ENCODE measurements around the gene LRP1B.

GRCh38 chr2:142130111-142131009 lies 456 bp downstream of the LRP1B start:
- TF ChIP-seq, protein P1, sequence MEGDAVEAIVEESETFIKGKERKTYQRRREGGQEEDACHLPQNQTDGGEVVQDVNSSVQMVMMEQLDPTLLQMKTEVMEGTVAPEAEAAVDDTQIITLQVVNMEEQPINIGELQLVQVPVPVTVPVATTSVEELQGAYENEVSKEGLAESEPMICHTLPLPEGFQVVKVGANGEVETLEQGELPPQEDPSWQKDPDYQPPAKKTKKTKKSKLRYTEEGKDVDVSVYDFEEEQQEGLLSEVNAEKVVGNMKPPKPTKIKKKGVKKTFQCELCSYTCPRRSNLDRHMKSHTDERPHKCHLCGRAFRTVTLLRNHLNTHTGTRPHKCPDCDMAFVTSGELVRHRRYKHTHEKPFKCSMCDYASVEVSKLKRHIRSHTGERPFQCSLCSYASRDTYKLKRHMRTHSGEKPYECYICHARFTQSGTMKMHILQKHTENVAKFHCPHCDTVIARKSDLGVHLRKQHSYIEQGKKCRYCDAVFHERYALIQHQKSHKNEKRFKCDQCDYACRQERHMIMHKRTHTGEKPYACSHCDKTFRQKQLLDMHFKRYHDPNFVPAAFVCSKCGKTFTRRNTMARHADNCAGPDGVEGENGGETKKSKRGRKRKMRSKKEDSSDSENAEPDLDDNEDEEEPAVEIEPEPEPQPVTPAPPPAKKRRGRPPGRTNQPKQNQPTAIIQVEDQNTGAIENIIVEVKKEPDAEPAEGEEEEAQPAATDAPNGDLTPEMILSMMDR (IDR thresholded peaks at IDR 0.05; ENCODE audit: borderline replicate concordance, extremely low read depth, low read length, poor library complexity, severe bottlenecking): no peak
- TF ChIP-seq EZH2 (IDR thresholded peaks at IDR 0.05; ENCODE audit: borderline replicate concordance, low read depth, low read length, severe bottlenecking): no peak

Data from DND-41 (cell line).